ENCODE data around the gene ARHGEF17.

The ARHGEF17 gene

DNA sequence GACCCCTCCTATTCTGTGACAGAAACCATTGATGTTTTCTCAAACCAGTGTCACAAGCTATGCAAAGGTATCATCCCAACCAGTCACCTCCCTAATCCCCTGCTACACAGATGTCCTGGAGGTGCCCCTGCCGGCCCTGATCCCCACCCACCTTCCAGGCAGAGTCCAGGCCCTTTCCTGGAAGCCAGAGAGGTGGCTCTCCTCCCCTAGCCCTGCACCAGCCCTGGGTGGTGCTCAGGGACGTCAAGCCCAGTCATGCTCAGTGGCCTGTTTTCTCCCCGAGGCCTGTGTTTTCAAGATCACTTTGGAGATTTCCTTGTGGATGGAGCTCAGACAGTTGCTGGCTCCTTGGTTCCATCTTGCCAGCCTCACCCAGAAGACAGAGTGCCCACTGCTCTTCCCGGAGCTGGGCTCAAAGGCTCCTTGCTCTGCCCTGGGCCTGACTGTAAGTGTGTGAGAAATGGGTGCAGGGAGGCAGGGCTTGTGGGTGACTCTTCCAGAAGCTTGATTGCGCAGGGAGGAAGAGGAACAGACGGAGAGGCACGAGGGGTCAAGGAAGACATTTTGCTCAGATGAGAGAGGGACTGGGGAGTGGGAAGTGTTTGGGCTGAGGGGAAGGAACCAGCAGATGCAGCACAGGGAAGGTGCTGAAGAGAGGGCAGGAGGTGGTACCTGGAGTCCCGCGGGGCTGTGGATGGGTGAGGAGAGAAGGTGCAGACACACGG, 24.6 kb upstream of the ARHGEF17 start:
- no peak overlapping the region for H3K4me2 ChIP-seq (ENCODE audit: low read length)
- no peaks in the 10 kb centered on the region for H3K9me3 ChIP-seq (ENCODE audit: control insufficient read depth, insufficient read depth, low read length)
- no peaks in the 10 kb centered on the region for H3K79me2 ChIP-seq (ENCODE audit: control insufficient read depth, low read length)
- H3K4me1 ChIP-seq (ENCODE audit: control insufficient read depth, low read length) = peaks cover 17% of the 10 kb centered on the region
- H3K9me2 ChIP-seq (replicated peaks; ENCODE audit: control insufficient read depth, low read length) = no peaks in the 10 kb centered on the region
- no peaks in the 10 kb centered on the region for H3K36me3 ChIP-seq (ENCODE audit: control insufficient read depth, low read length)
- no peak overlapping the region for H3K4me3 ChIP-seq (ENCODE audit: low read length)
- no peak overlapping the region for H3K27ac ChIP-seq (ENCODE audit: low read depth, low read length)
- H3K27me3 ChIP-seq (ENCODE audit: control insufficient read depth, low read length) = 0 out of 2 replicates have a peak, but pooled peaks cover 2% of the 10 kb centered on the region
- H4K20me1 ChIP-seq (ENCODE audit: control insufficient read depth, insufficient read depth, low read depth, low read length) = no peaks in the 10 kb centered on the region
- TF ChIP-seq EZH2phosphoT487 (IDR thresholded peaks at IDR 0.05; ENCODE audit: borderline replicate concordance, low read length) = no peak
- TF ChIP-seq, protein P1, sequence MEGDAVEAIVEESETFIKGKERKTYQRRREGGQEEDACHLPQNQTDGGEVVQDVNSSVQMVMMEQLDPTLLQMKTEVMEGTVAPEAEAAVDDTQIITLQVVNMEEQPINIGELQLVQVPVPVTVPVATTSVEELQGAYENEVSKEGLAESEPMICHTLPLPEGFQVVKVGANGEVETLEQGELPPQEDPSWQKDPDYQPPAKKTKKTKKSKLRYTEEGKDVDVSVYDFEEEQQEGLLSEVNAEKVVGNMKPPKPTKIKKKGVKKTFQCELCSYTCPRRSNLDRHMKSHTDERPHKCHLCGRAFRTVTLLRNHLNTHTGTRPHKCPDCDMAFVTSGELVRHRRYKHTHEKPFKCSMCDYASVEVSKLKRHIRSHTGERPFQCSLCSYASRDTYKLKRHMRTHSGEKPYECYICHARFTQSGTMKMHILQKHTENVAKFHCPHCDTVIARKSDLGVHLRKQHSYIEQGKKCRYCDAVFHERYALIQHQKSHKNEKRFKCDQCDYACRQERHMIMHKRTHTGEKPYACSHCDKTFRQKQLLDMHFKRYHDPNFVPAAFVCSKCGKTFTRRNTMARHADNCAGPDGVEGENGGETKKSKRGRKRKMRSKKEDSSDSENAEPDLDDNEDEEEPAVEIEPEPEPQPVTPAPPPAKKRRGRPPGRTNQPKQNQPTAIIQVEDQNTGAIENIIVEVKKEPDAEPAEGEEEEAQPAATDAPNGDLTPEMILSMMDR (IDR thresholded peaks at IDR 0.05; ENCODE audit: low read depth, low read length, poor library complexity, severe bottlenecking) = no peak
- no peaks in the 10 kb centered on the region for H3F3A ChIP-seq (ENCODE audit: control insufficient read depth, insufficient read depth)

DNA sequence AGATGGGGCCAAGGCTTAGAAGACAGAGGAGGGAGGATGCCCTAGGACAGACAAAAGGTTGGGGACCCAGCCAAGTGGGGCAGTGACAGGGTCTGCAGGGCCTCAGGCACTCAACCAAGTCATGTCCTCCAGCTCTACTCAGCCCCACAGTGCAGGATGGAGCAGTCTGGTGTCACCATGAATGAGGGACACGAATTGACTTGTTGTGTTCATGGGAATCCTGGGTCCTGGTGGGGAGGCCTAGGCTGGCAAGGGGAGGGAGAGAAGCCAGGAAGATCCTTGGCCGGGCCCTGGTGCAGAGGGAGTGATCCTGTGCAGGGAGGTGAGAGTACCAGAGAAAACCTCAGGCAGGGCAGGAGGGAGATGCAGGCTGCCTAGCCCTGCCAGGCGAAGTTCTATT, 24.0 kb upstream of the ARHGEF17 start:
- Histone ChIP-seq H3K4me2 (ENCODE audit: low read length) (no peak overlapping the region), H4K20me1 (ENCODE audit: control insufficient read depth, insufficient read depth, low read depth, low read length) (no peaks in the 10 kb centered on the region), H3F3A (ENCODE audit: control insufficient read depth, insufficient read depth) (no peaks in the 10 kb centered on the region), H3K4me3 (ENCODE audit: low read length) (no peak overlapping the region), H3K36me3 (ENCODE audit: control insufficient read depth, low read length) (no peaks in the 10 kb centered on the region), H3K9me2 (replicated peaks; ENCODE audit: control insufficient read depth, low read length) (no peaks in the 10 kb centered on the region), H3K4me1 (ENCODE audit: control insufficient read depth, low read length) (peaks cover 24% of the 10 kb centered on the region), H3K9me3 (ENCODE audit: control insufficient read depth, insufficient read depth, low read length) (no peaks in the 10 kb centered on the region), H3K27me3 (ENCODE audit: control insufficient read depth, low read length) (0 out of 2 replicates have a peak, but pooled peaks cover under 1% of the 10 kb centered on the region), H3K79me2 (ENCODE audit: control insufficient read depth, low read length) (no peaks in the 10 kb centered on the region), H3K27ac (ENCODE audit: low read depth, low read length) (no peak overlapping the region)
- TF ChIP-seq EZH2phosphoT487 (IDR thresholded peaks at IDR 0.05; ENCODE audit: borderline replicate concordance, low read length) = no peak
- TF ChIP-seq, protein P1 (IDR thresholded peaks at IDR 0.05; ENCODE audit: low read depth, low read length, poor library complexity, severe bottlenecking) = no peak

DNA sequence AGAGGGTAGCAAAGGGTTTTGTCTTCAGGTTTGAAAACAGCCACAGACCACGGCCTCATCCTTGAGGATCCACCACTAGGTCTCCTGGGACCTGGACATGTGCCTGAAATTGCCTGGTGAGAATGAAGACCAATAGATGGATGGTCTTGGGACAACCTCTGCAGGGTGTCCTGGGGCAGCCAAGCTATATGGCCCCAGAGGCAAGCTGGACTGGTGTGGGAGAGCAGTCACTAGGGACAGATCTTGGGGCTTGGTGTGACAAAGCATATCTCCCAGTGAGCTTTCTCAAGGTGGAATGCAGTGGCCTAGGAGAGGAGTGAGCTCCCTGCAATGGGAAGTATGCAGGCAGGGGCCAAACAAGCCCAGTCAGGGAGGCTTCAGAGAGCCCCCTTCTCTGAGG, 22.4 kb upstream of the ARHGEF17 start:
- no peaks in the 10 kb centered on the region for H3K9me2 ChIP-seq (replicated peaks; ENCODE audit: control insufficient read depth, low read length)
- H4K20me1 ChIP-seq (ENCODE audit: control insufficient read depth, insufficient read depth, low read depth, low read length) = no peaks in the 10 kb centered on the region
- no peaks in the 10 kb centered on the region for H3F3A ChIP-seq (ENCODE audit: control insufficient read depth, insufficient read depth)
- H3K27ac ChIP-seq (ENCODE audit: low read depth, low read length) = no peak overlapping the region
- no peak overlapping the region for H3K4me2 ChIP-seq (ENCODE audit: low read length)
- H3K79me2 ChIP-seq (ENCODE audit: control insufficient read depth, low read length) = no peaks in the 10 kb centered on the region
- H3K9me3 ChIP-seq (ENCODE audit: control insufficient read depth, insufficient read depth, low read length) = no peaks in the 10 kb centered on the region
- TF ChIP-seq, protein P1 (IDR thresholded peaks at IDR 0.05; ENCODE audit: low read depth, low read length, poor library complexity, severe bottlenecking) = no peak
- no peak for TF ChIP-seq EZH2phosphoT487 (IDR thresholded peaks at IDR 0.05; ENCODE audit: borderline replicate concordance, low read length)
- H3K4me1 ChIP-seq (ENCODE audit: control insufficient read depth, low read length) = peaks cover 28% of the 10 kb centered on the region
- no peaks in the 10 kb centered on the region for H3K36me3 ChIP-seq (ENCODE audit: control insufficient read depth, low read length)
- H3K4me3 ChIP-seq (ENCODE audit: low read length) = no peak overlapping the region
- H3K27me3 ChIP-seq (ENCODE audit: control insufficient read depth, low read length) = no peaks in the 10 kb centered on the region
